ENCODE results near the gene AMIGO1.

AMIGO1 gene

GRCh38 chr1:109527098-109527811 lies 17.7 kb upstream of the AMIGO1 start:
- peak; percentile 74 to 84 for ATAC-seq (replicated peaks)
- Mint-ChIP-seq H3K36me3 (no peaks in the 10 kb centered on the region), H3K27me3 (peaks cover 6 to 24% of the 10 kb centered on the region in 2 donors), H3K27ac (peak overlapping the region; percentile 48), H3K9me3 (no peaks in the 10 kb centered on the region), H3K4me3 (peak overlapping the region; percentile 40 to 46), H3K4me1 (peaks cover 10 to 17% of the 10 kb centered on the region in 2 donors)
- DNase-seq: no peak

GRCh38 chr1:109523706-109524105 lies 14.2 kb upstream of the AMIGO1 start:
- peaks cover 9 to 13% of the 10 kb centered on the region in 2 donors for H3K4me1 Mint-ChIP-seq
- H3K4me3 Mint-ChIP-seq: no peak overlapping the region
- no peaks in the 10 kb centered on the region for H3K9me3 Mint-ChIP-seq
- no peaks in the 10 kb centered on the region for H3K36me3 Mint-ChIP-seq
- no peak for DNase-seq
- no peak overlapping the region for H3K27ac Mint-ChIP-seq
- peaks cover 22 to 36% of the 10 kb centered on the region in 2 donors for H3K27me3 Mint-ChIP-seq
- no peak for ATAC-seq (replicated peaks)

GRCh38 chr1:109522026-109522425 lies 12.5 kb upstream of the AMIGO1 start:
- H3K4me1 Mint-ChIP-seq: peaks cover under 1% of the 10 kb centered on the region in 2 donors
- DNase-seq: no peak
- peaks cover 22 to 23% of the 10 kb centered on the region in 2 donors for H3K27me3 Mint-ChIP-seq
- H3K27ac Mint-ChIP-seq: no peak overlapping the region
- no peak for ATAC-seq (replicated peaks)
- no peaks in the 10 kb centered on the region for H3K9me3 Mint-ChIP-seq
- no peak overlapping the region for H3K4me3 Mint-ChIP-seq
- no peaks in the 10 kb centered on the region for H3K36me3 Mint-ChIP-seq

GRCh38 chr1:109521002-109521951 lies 11.8 kb upstream of the AMIGO1 start:
- Mint-ChIP-seq H3K36me3 (no peaks in the 10 kb centered on the region), H3K4me3 (no peak overlapping the region), H3K27ac (no peak overlapping the region), H3K9me3 (no peaks in the 10 kb centered on the region), H3K27me3 (peaks cover 22 to 28% of the 10 kb centered on the region in 2 donors), H3K4me1 (no peaks in the 10 kb centered on the region)
- DNase-seq: no peak
- ATAC-seq (replicated peaks): no peak

GRCh38 chr1:109517337-109517736 lies 7.8 kb upstream of the AMIGO1 start:
- no peak for ATAC-seq (replicated peaks)
- H3K4me3 Mint-ChIP-seq: no peak overlapping the region
- no peaks in the 10 kb centered on the region for H3K4me1 Mint-ChIP-seq
- no peaks in the 10 kb centered on the region for H3K9me3 Mint-ChIP-seq
- no peaks in the 10 kb centered on the region for H3K36me3 Mint-ChIP-seq
- H3K27me3 Mint-ChIP-seq: peaks cover 23 to 24% of the 10 kb centered on the region in 2 donors
- no peak for DNase-seq
- H3K27ac Mint-ChIP-seq: no peak overlapping the region

GRCh38 chr1:109516872-109517271 lies 7.3 kb upstream of the AMIGO1 start:
- Mint-ChIP-seq H3K4me3 (no peak overlapping the region), H3K4me1 (no peaks in the 10 kb centered on the region), H3K27ac (no peak overlapping the region), H3K9me3 (no peaks in the 10 kb centered on the region), H3K36me3 (no peaks in the 10 kb centered on the region), H3K27me3 (peaks cover 19 to 24% of the 10 kb centered on the region in 2 donors)
- DNase-seq (no peak), ATAC-seq (replicated peaks) (no peak)

- Mint-ChIP-seq H3K36me3 (no peaks in the 10 kb centered on the region), H3K27me3 (peaks cover 20 to 33% of the 10 kb centered on the region in 2 donors), H3K9me3 (no peaks in the 10 kb centered on the region), H3K4me3 (no peak overlapping the region), H3K4me1 (peaks cover 4 to 7% of the 10 kb centered on the region in 2 donors), H3K27ac (no peak overlapping the region)
- DNase-seq: no peak
- no peak for ATAC-seq (replicated peaks)
These were observed 5.3 kb upstream of the AMIGO1 start for GRCh38 chr1:109514846-109515245.

- H3K4me3 Mint-ChIP-seq: no peak overlapping the region
- H3K27me3 Mint-ChIP-seq: peaks cover 27 to 43% of the 10 kb centered on the region in 2 donors
- H3K36me3 Mint-ChIP-seq: no peaks in the 10 kb centered on the region
- peak in 1 of 2 donors; percentile 32 for ATAC-seq (replicated peaks)
- H3K9me3 Mint-ChIP-seq: no peaks in the 10 kb centered on the region
- no peak for DNase-seq
- H3K4me1 Mint-ChIP-seq: peaks cover 14 to 19% of the 10 kb centered on the region in 2 donors
- no peak overlapping the region for H3K27ac Mint-ChIP-seq
These were observed 3.7 kb upstream of the AMIGO1 start for GRCh38 chr1:109513110-109513710.

- peaks cover 21 to 41% of the 10 kb centered on the region in 2 donors for H3K27me3 Mint-ChIP-seq
- H3K9me3 Mint-ChIP-seq: no peaks in the 10 kb centered on the region
- H3K4me3 Mint-ChIP-seq: peak overlapping the region; percentile 88 to 89
- DNase-seq (no peak), ATAC-seq (replicated peaks) (no peak)
- H3K4me1 Mint-ChIP-seq: peaks cover 19 to 20% of the 10 kb centered on the region in 2 donors
- H3K36me3 Mint-ChIP-seq: no peaks in the 10 kb centered on the region
- H3K27ac Mint-ChIP-seq: peak overlapping the region; percentile 59
These were observed 703 bp downstream of the AMIGO1 start for GRCh38 chr1:109508873-109509175.

GRCh38 chr1:109508001-109508872 lies 1.3 kb downstream of the AMIGO1 start:
- Mint-ChIP-seq H3K36me3 (no peaks in the 10 kb centered on the region), H3K4me1 (peaks cover 19 to 20% of the 10 kb centered on the region in 2 donors)
- no peak for ATAC-seq (replicated peaks)

GRCh38 chr1:109504974-109505373 lies 4.6 kb downstream of the AMIGO1 start:
- no peak overlapping the region for H3K4me3 Mint-ChIP-seq
- peaks cover 5 to 16% of the 10 kb centered on the region in 2 donors for H3K36me3 Mint-ChIP-seq
- ATAC-seq (replicated peaks) (no peak), DNase-seq (no peak)
- peaks cover 25 to 29% of the 10 kb centered on the region in 2 donors for H3K4me1 Mint-ChIP-seq
- no peaks in the 10 kb centered on the region for H3K9me3 Mint-ChIP-seq
- H3K27me3 Mint-ChIP-seq: peaks cover 8 to 14% of the 10 kb centered on the region in 2 donors
- no peak overlapping the region for H3K27ac Mint-ChIP-seq

More at GRCh38 chr1:109508001-109508872, 1.3 kb downstream of the AMIGO1 start:
- DNase-seq: no peak
- H3K9me3 Mint-ChIP-seq: no peaks in the 10 kb centered on the region
- H3K4me3 Mint-ChIP-seq: peak overlapping the region; percentile 88 to 89
- peaks cover 21 to 41% of the 10 kb centered on the region in 2 donors for H3K27me3 Mint-ChIP-seq
- peak overlapping the region; percentile 59 for H3K27ac Mint-ChIP-seq

- DNase-seq: no peak
- H3K27ac Mint-ChIP-seq: no peak overlapping the region
These were observed 5.6 kb downstream of the AMIGO1 start for GRCh38 chr1:109503935-109504334.

GRCh38 chr1:109502364-109502851 lies 7.1 kb downstream of the AMIGO1 start:
- Mint-ChIP-seq H3K27me3 (no peaks in the 10 kb centered on the region), H3K4me3 (no peak overlapping the region), H3K27ac (no peak overlapping the region), H3K9me3 (no peaks in the 10 kb centered on the region), H3K4me1 (peaks cover 21 to 29% of the 10 kb centered on the region in 2 donors), H3K36me3 (peaks cover 11 to 24% of the 10 kb centered on the region in 2 donors)
- ATAC-seq (replicated peaks): peak in 1 of 2 donors; percentile 34
- DNase-seq: no peak

More at GRCh38 chr1:109503935-109504334, 5.6 kb downstream of the AMIGO1 start:
- peaks cover 25% of the 10 kb centered on the region in 2 donors for H3K4me1 Mint-ChIP-seq
- peaks cover 8 to 21% of the 10 kb centered on the region in 2 donors for H3K36me3 Mint-ChIP-seq
- H3K27me3 Mint-ChIP-seq: peaks cover 8 to 10% of the 10 kb centered on the region in 2 donors
- H3K9me3 Mint-ChIP-seq: no peaks in the 10 kb centered on the region
- no peak for ATAC-seq (replicated peaks)
- no peak overlapping the region for H3K4me3 Mint-ChIP-seq
